ENCODE data around the gene HPGDS. TPM values are rescaled to one million over a fixed set of nuclear protein-coding genes. Genes with fewer than 3 reads are reported as not detected.
"Not testable (repeated sequence)": the region's sequence is repeated elsewhere in the genome, so short reads cannot be mapped to it uniquely, and the experiment has no call there.

Gene HPGDS
- total RNA-seq = 3.3 TPM
- long read RNA-seq, partial matches to known transcripts = 0 of 3 reads
- long read RNA-seq, other reads (novel, unspliced or antisense) = 2 of 3 reads

DNA sequence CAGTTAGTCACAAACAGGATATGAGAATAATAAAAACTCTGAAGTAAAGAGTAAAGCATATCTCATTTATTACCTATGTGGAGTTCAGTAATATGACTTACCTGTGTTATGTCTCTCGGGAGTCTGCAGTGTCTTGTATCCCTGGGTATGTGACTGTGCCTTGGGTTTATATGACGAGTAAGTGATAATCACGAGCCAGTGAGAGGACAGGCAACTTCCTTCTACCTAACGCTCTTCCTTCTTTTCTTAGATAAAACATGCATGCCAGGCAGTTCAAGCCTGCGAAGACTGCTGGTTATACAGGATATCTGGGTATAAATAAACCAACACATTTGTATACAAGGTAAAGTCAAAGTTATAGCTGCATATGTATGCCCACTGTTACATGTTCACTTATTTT lies at the start of gene HPGDS:
HPGDS (minus strand) TSS at position 143 of the 400 bp plus-strand sequence. CDS start 8,207 bp downstream, outside the sequence.
- ATAC-seq (ENCODE audit: poor library complexity) = peak; percentile 38
- intact Hi-C loops (cut with DNase I) = no loop called here
- DNase-seq = no peak

DNA sequence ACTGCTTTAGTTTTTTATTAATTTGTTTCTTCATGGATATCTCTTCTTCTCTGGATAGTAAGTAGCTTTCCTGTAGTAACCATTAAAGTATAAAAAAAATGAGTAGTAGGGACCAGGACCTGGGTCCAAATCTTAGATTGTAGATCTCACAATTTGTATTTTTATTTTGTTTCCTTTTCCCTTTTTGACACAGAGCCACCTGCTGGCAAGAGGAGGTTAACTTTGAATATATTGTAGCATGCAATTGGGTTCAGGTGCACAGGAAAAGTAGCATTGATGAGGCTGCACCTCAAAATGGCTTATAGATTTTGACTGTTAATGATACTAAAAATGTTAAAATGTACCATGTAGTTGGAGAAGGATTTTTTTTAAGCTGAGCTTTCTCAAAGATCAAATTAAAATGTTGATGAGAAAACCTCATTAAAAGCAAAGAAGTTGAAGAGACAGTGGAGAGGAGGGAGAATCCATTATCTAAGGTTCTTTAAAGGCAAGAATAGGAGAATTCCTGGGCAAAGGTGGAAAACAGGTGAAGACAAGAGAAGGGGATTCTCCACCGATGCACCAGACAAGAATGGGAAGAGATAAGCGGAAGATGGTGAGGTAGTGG lies 48.3 kb upstream of the HPGDS start:
- intact Hi-C loops (cut with DNase I) = no loop called here
- DNase-seq = no peak
- no peak for ATAC-seq (ENCODE audit: poor library complexity)

DNA sequence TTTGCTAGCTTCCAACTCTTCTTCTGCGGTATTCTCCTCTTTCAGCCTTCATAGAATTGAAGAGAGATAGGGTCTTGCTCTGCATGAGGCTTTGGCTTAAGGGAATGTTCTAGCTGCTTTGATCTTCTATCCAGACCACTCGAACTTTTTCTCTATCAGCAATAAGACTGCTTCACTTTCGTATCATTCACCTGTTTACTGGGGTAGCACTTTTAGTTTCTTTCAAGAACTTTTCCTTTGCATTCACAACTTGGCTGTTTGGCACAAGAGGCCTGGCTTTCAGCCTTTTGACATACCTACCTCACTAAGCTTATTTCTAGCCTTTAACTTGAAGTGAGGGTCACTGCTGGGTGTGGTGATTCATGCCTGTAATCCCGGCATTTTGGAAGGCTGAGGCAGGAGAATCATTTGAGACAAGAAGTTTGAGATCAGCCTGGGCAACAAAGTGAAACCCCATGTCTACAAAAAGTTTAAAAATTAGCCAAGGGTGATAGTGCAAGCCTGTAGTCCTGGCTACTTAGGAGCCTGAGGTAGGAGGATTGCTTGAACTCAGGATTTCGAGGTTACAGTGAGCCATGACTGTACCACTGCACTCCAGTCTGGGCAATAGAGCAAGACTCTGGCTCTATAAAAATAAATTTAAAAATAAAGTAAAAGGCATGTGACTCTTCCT lies 47.1 kb upstream of the HPGDS start:
- ATAC-seq (ENCODE audit: poor library complexity) (no peak), DNase-seq (no peak)
- intact Hi-C loops (cut with DNase I) = no loop called here

DNA sequence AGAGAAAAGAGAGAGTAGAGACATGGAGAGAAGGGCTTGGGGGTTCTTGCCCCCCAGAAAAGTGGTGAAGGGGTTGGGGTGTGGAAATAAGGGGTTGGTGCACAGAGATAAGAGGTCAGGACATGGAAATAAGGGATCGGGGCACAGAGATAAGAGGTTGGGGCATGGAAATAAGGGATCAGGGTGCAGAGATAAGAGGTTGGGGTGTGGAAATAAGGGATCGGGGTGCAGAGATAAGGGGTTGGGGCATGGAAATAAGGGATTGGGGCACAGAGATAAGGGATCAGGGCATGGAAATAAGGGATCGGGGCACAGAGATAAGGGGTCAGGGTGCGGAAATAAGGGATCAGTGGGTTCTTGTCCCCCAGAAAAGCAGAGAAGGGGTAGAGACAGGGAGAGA lies 45.3 kb upstream of the HPGDS start:
- DNase-seq; ATAC-seq (ENCODE audit: poor library complexity); intact Hi-C loops (cut with DNase I): not testable (repeated sequence)

DNA sequence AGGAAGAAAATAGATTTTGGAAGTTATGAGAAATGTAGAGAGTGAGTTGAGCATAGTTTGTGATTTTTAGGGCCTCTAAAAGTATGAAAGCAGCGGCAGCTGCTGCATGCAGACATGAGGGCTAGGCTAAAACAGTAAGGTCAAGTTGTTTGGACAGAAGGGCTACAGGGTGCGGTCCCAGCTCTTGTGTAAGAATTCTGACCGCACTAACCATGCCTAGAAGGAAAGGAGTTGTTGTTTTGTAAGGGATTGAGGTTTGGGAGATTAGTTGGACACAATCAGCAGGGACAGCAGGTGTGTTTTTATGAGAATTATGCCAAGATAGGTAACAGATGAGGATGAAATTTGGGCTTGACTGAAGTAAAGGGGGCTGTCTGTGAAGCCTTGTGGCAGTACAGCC lies 42.8 kb upstream of the HPGDS start:
- DNase-seq; intact Hi-C loops (cut with DNase I); ATAC-seq (ENCODE audit: poor library complexity): not testable (repeated sequence)

DNA sequence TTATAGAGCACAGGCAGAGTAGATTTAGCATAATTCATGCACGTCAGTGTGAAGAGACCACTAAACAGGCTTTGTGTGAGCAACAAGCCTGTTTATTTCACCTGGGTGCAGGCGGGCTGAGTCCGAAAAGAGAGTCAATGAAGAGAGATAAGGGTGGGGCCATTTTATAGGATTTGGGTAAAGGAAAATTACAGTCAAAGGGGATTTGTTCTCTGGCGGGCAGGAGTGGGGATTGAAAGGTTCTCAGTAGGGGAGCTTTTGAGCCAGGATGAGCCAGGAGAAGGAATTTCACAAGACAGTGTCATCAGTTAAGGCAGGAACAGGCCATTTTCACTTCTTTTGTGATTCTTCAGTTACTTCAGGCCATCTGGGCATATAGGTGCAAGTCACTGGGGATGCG lies 40.3 kb upstream of the HPGDS start:
- DNase-seq; intact Hi-C loops (cut with DNase I); ATAC-seq (ENCODE audit: poor library complexity): not testable (repeated sequence)

DNA sequence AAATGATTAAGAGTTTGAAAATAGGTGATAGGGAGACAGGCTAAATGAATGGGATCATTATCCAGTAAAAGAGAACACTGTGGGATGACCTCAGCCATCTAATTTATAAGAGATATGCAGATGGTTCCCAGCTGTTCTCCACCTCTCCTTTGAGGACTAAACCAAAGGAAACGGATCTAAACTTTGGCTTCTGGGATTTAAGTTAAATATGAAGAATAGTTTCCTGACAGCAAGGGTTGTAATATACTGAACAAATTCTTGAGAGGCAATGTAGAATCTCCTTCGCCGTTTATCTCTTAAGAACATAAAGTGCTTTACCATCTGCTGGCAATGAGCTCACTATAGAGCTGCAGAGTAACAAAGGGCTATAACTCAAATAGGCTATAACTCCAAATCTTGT lies 35.4 kb upstream of the HPGDS start:
- intact Hi-C loops (cut with DNase I) = no loop called here
- ATAC-seq (ENCODE audit: poor library complexity) = no peak
- no peak for DNase-seq

DNA sequence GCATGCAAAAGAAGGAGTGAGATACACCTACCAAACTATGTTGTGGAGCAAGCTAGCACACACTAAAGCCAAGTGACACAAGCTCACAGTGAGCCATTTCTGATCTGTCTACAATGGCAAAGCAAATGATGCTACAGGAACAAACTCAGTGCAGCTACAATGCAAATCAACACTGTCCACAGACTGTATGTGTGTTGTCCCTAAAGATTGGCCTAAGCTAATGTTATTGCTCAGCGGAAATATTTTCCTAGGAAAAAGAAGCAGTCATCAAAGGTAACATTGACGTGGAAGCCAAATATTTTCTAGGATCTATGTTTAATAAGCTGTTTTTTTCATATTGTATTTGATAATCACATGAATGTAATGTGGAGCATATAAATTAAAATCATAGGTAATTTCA lies 34.7 kb upstream of the HPGDS start:
- DNase-seq (no peak), ATAC-seq (ENCODE audit: poor library complexity) (no peak)
- intact Hi-C loops (cut with DNase I) = no loop called here

DNA sequence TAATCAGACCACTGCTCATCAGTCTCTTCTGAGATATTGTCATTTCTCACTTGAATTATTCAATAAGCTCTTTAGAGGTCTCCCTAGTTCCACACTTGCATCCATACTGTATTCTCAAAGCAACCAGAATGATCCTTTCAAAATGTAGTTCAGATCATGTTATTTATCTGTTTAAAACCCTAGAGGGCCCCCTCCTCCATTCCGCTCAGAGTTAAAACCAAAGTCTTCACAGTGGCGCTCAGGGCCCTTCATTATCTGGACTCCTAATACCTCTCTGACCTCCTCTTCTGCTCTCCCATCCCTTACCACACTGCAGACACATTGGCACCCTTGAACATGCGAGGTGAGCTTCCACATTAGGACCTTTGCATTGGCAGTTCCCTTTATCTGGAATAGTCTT lies 32.7 kb upstream of the HPGDS start:
- DNase-seq (no peak), ATAC-seq (ENCODE audit: poor library complexity) (peak; percentile 44)
- intact Hi-C loops (cut with DNase I) = no loop called here

DNA sequence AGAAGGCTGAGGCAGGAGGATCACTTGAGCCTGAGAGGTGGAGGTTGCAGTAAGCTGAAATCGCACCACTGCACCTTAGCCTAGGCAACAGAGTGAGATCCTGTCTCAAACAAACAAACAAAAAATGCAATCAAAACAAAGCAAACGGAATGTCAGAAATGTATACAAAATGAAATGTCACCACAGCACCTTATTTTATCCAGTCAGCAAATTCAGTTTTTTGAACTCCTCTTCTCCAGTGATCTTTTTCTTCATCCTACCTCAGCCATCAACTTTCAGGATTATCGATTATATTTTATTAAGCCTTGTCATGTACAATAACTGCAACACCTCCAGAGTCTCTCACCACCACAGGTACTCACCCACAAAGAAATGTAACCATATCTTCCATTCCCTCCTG lies 31.1 kb upstream of the HPGDS start:
- no peak for ATAC-seq (ENCODE audit: poor library complexity)
- intact Hi-C loops (cut with DNase I) = no loop called here
- DNase-seq = no peak

DNA sequence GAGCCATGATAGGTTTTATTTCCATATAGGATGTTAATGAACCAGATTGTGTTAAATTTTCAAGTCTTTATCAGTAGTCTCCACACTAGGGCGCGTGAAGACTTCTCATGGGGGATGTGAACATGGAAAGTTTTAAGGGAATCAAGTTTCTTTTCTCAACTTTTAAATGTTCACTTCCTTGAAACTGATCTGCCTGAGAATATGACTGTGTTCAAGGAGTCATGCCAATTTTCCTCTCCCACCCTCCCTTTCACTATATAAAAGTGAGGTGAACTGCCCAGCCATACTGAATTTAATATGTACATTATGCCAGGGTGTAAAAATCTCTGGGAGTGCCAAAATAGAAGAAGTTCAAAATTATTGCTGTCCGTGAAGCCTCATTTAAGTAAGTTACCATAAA lies 30.4 kb upstream of the HPGDS start:
- ATAC-seq (ENCODE audit: poor library complexity) (no peak), DNase-seq (no peak)
- intact Hi-C loops (cut with DNase I) = no loop called here

DNA sequence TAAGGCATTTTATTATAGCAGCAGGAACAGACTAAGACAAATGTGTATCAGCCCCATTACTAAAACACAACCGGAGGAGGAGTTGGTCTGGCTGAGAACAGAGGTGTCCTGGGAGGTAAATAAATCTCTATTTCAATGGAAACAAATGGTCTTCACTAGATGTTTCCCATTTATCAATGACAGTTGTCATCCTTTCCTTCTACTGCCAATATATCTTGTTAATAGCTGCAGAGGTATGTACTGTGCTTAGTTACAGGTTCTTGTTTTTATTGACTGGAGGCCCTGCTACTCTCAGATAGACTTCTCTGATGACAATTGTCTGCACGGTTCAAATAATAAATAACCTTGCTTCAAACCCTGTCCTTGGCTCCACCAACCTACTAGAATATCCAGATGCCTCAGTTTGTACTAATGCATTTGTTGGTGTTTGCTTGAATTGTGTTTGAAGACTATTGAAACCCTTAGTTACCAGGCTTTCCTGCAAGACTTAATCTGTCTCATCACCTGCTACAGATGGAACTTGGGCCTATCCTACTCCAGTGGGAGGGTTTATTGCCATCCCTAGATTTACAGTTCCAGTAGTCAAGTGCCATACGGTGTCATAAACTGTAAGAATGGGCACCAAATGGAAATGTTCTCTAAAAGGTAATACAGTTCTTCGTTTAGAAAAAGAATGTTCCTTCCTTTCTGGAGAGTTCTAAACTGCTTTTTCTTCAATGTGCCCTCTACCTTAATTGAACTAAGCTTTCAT lies 29.8 kb upstream of the HPGDS start:
- ATAC-seq (ENCODE audit: poor library complexity) = no peak

DNA sequence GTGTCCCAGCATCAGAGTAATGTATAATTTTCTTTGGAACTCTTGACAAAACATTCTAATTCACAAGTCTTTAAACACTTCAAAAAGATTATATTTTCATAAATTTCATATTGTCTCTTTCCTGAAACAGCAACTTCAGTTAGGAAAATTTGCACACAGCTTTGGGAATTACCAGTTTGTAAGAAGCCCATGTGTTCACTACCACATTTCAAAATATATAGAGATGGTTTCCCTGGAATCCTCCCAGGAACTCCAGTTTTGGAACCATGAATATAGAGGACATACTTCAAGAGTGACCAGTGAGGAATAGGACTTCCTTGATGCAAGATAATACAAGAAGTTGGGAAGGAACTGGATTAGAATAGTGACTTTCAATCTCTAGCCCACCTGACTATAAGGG lies 28.7 kb upstream of the HPGDS start:
- intact Hi-C loops (cut with DNase I) = no loop called here
- DNase-seq = no peak
- ATAC-seq (ENCODE audit: poor library complexity) = no peak

More for the DNA sequence above, 29.8 kb upstream of the HPGDS start:
- intact Hi-C loops (cut with DNase I) = no loop called here
- DNase-seq = no peak

DNA sequence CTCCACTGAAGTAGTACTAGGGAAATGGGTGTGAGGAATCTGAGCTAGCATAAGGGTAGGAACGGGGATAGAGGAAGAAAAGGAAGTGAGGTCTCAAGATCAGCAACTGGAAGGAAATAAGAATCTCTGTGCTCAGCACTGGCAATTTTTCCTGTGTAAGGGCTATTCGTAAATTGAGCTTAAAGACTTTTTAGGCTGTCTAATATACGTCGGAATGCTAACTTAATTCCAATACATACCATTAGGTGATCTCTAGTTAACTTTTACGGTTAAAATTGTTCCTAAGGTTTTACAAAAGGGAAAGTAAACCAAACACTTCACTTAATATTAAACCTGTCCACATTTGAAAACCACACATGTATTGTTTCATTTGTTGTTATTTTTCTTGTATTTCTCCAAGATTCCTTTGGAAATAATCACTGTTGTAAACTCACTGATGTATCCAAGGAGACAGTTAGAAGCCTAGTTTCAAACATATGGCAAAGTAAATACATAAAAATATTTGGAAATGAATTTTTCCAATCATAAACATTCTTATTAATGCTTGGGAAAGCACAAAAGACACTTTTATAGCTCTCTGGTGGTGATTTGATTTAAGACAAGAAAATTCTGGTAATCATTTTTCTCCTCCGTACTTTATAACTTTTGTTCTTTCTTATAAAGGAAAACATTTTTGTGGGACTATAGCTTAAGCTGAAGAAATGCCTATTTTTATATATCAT lies 28.1 kb upstream of the HPGDS start:
- DNase-seq (no peak), ATAC-seq (ENCODE audit: poor library complexity) (peak; percentile 58)
- intact Hi-C loops (cut with DNase I) = no loop called here

DNA sequence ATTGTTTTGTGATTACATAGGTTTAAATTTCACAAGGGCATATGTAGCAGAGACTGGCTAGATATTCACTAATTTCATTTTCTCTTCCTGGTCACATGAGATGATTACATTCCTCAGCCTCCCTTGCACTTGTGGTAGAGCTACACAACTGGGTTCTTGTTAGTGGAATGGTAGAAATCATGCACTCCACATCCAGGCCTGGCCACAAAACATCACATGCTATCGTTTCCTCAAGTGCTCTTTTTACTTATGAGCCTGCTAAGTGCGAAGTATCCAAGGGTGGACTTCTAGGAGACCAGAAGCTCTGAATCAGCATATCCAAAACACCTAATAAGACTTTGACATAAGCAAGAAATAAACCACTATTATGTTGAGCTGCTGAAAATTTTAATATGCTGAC lies 26.4 kb upstream of the HPGDS start:
- no peak for DNase-seq
- ATAC-seq (ENCODE audit: poor library complexity) = no peak
- intact Hi-C loops (cut with DNase I) = no loop called here

DNA sequence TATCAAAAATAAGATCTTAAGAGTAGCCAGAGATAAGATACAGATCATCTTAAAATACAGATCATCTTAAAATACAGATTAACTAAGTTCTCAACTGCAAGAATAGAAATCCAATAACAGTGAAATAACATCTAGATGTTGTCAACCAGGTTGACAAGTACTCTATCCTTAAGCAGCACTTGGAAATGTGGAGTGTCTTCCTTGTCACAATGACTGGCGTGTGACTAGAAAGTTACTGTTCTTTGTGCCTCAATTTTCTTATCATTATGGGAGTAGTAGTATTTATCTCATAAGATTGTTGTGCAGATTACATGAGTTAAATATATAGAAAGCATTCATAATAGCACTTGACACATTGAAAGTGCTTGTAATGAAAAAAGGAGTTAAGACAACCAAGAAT lies 25.8 kb upstream of the HPGDS start:
- DNase-seq (no peak), ATAC-seq (ENCODE audit: poor library complexity) (no peak)
- intact Hi-C loops (cut with DNase I) = no loop called here

DNA sequence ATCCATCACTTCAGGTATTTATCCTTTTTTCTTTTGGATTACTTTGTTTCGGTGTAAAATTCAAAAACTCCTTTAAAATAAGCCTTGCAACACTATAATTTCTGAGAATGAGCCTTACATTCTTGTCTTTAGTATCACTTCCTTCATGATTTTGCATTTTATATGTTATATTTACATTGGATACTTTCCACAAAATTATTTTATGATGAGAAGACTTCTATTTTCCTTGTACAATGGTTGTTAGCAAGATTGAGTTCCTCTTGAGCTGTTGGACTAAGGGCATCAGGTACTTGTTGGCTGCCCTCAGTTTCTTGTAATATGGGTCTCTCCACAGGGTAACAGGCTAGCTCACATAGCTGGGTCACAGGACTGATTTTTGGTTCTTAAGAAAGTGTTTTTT lies 22.7 kb upstream of the HPGDS start:
- DNase-seq (no peak), ATAC-seq (ENCODE audit: poor library complexity) (no peak)
- intact Hi-C loops (cut with DNase I) = no loop called here

DNA sequence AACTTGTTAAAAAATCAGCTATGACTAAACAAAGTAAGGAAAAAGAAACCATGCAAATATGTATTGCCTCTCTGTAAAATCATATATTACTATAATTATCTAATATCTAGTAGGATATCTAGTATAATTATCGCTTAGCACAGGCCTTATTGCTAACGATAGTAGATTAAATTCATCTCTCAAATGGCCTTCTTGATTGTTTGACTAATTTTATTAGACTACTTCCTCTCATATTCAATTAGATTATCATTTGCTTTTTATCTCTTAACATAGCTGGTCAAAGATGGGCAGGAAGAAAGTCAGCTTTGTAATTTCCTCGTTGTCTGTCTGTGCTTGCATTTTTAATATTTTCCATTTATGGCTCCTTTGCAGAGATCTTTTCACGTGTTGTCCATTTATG lies 21.9 kb upstream of the HPGDS start:
- intact Hi-C loops (cut with DNase I) = no loop called here
- no peak for ATAC-seq (ENCODE audit: poor library complexity)
- DNase-seq = no peak

DNA sequence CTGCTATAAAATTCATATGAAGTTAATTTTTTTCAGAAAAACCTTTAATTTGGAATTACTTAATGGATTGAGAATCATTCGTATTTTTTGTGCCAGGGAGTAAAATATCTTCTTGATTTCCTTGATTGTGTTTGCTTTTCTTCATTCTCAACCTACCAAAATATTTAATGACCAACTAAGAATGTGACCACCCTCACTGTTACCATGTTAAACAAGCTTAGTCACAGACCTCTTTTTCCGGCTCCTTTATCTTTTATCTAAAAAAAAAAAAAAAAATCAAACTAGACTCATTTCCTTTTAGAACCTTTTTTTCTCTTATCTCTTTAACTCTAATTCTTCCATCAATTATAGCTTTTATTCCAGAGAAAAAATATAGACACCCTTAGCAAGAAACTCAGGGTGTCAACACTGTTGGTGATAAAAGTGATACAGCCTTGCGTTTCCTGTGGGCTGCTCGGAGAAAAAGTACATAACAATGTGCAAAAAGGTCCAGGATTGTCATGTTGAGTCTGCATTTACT lies 20.6 kb upstream of the HPGDS start:
- intact Hi-C loops (cut with DNase I) = no loop called here
- ATAC-seq (ENCODE audit: poor library complexity) = no peak
- no peak for DNase-seq

Data from Right ventricle myocardium superior (tissue), 1 donor.